Calu3 (cell line): ENCODE measurements around the gene DLEC1. TPM values are rescaled to one million over a fixed set of nuclear protein-coding genes. Genes with fewer than 3 reads are reported as not detected.

ENCODE experiments used
- BruUV-seq: library from RNA; stranded (reverse); fragments of 400-500 nt; replicated peaks from 2 replicates; lab custom pipeline; 2021; lab: Mats Ljungman, UMichigan
- CTCF ChIA-PET: fragments of 300-600 bp; sonication (Branson Sonifier 250); formaldehyde crosslinking; loops from one replicate; lab custom pipeline; 2022; ENCODE audit warnings: antibody characterized with exemption; lab: Charles Lee
- DNase-seq: peaks from one replicate; pipeline ENCODE4 v3.0.0; 2022
- H3K27ac Mint-ChIP-seq: one replicate; pipeline ENCODE4 v1.8.0; 2022; ENCODE audit warnings: mixed read lengths; ENCODE audit not compliant: unreplicated experiment
- H3K27me3 Mint-ChIP-seq: one replicate; pipeline ENCODE4 v1.8.0; 2022; ENCODE audit warnings: mixed read lengths; ENCODE audit not compliant: unreplicated experiment
- H3K36me3 Mint-ChIP-seq: one replicate; pipeline ENCODE4 v1.8.0; 2022; ENCODE audit warnings: mild to moderate bottlenecking, moderate library complexity, mixed read lengths; ENCODE audit not compliant: insufficient read depth, unreplicated experiment
- H3K4me1 Mint-ChIP-seq: one replicate; pipeline ENCODE4 v1.8.0; 2022; ENCODE audit warnings: mild to moderate bottlenecking, low read depth, mixed read lengths; ENCODE audit not compliant: unreplicated experiment
- H3K4me3 Mint-ChIP-seq: one replicate; pipeline ENCODE4 v1.8.0; 2022; ENCODE audit warnings: mild to moderate bottlenecking, low read depth, moderate library complexity, mixed read lengths; ENCODE audit not compliant: unreplicated experiment
- H3K9me3 Mint-ChIP-seq: one replicate; pipeline ENCODE4 v1.8.0; 2022; ENCODE audit warnings: low read depth, mixed read lengths; ENCODE audit not compliant: unreplicated experiment
- CTCF ChIP-seq: fragments of 200-600 bp; IDR thresholded peaks from one replicate; pipeline ENCODE4 v1.8.0; 2022; ENCODE audit warnings: antibody characterized with exemption; ENCODE audit not compliant: unreplicated experiment
- intact Hi-C: fragments of 100-400 bp; cut with micrococcal nuclease; formaldehyde crosslinking; loops from one replicate; pipeline ENCODE4 v1.10.0; 2022; ENCODE audit not compliant: unreplicated experiment
- total RNA-seq: library from RNA; stranded (reverse); gene quantifications from 2 replicates; pipeline ENCODE4 v1.2.3, GENCODE V29; 2022

Gene DLEC1
- total RNA-seq, 1 experiment from 2014 or later: 0.28 TPM

- H3K36me3 Mint-ChIP-seq: peaks cover 53% of the 10 kb centered on the region
- BruUV-seq: no TSS peak
- no peak for TF ChIP-seq CTCF
- H3K9me3 Mint-ChIP-seq: no peaks in the 10 kb centered on the region
- intact Hi-C loops: no loop called here
- H3K4me3 Mint-ChIP-seq: no peak overlapping the region
- H3K27ac Mint-ChIP-seq: no peak overlapping the region
- H3K4me1 Mint-ChIP-seq: peaks cover 20% of the 10 kb centered on the region
- DNase-seq: no peak
- CTCF ChIA-PET: no interaction called here
- H3K27me3 Mint-ChIP-seq: no peaks in the 10 kb centered on the region
Measured at GRCh38 chr3:38129058-38129457, 90.0 kb downstream of the DLEC1 start.

GRCh38 chr3:38130631-38131065 lies 91.6 kb downstream of the DLEC1 start:
- no TSS peak for BruUV-seq

GRCh38 chr3:38131621-38132369 lies 92.8 kb downstream of the DLEC1 start:
- intact Hi-C loops: loop anchor here (1.0 kb wide), 1 partner anchor 116 kb away; no protein-coding TSS in a partner anchor
- no peak overlapping the region for H3K27ac Mint-ChIP-seq
- no peak for DNase-seq
- peaks cover 57% of the 10 kb centered on the region for H3K36me3 Mint-ChIP-seq
- no TSS peak for BruUV-seq
- no peak for TF ChIP-seq CTCF
- H3K4me3 Mint-ChIP-seq: no peak overlapping the region
- no peaks in the 10 kb centered on the region for H3K9me3 Mint-ChIP-seq
- H3K4me1 Mint-ChIP-seq: peaks cover 44% of the 10 kb centered on the region
- CTCF ChIA-PET: no interaction called here
- H3K27me3 Mint-ChIP-seq: no peaks in the 10 kb centered on the region

More at GRCh38 chr3:38130631-38131065, 91.6 kb downstream of the DLEC1 start:
- Mint-ChIP-seq H3K4me3 (no peak overlapping the region), H3K27ac (no peak overlapping the region), H3K27me3 (no peaks in the 10 kb centered on the region), H3K36me3 (peaks cover 49% of the 10 kb centered on the region), H3K4me1 (peaks cover 36% of the 10 kb centered on the region), H3K9me3 (no peaks in the 10 kb centered on the region)
- no peak for DNase-seq
- TF ChIP-seq CTCF: no peak
- CTCF ChIA-PET: no interaction called here
- intact Hi-C loops: no loop called here

GRCh38 chr3:38133209-38133556 lies 94.2 kb downstream of the DLEC1 start:
- TF ChIP-seq CTCF: no peak
- Mint-ChIP-seq H3K27me3 (no peaks in the 10 kb centered on the region), H3K4me3 (peak overlapping the region; percentile 56), H3K27ac (peak overlapping the region; percentile 92), H3K36me3 (peaks cover 63% of the 10 kb centered on the region), H3K4me1 (peaks cover 52% of the 10 kb centered on the region), H3K9me3 (no peaks in the 10 kb centered on the region)
- no peak for DNase-seq
- intact Hi-C loops: loop anchor here (1.0 kb wide), 1 partner anchor 32 kb away; the partner anchor contains the start of gene OXSR1
- CTCF ChIA-PET: interaction anchor here (1.0 to 1.5 kb wide), 6 partner anchors 10 to 159 kb away, joined by 3 to 5 read pairs (median 3); partner anchors contain the start of gene OXSR1
- no TSS peak for BruUV-seq
